Measurements from ENCODE around the gene HMGB4.

Gene HMGB4, protein sequence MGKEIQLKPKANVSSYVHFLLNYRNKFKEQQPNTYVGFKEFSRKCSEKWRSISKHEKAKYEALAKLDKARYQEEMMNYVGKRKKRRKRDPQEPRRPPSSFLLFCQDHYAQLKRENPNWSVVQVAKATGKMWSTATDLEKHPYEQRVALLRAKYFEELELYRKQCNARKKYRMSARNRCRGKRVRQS

DNA sequence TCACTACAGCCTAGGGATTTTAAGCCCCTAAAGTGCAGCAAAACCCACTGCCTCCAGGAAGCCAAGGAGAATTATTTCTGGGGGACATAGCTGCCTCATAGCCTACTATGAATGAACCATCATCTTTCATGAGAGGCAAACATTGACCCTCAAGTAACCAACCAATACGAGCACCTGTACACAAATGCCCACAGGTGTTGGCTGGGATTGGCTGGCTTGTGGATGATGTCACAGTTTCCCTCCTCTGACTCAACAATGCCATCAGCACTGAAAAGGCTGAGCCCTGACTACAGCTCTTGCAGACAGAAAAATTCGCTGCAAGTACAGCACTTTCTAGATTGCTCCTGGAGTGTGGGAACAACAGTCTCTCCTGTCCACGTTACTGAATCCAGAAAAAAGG lies at the start of gene HMGB4:
Gene HMGB4 (plus strand): TSS at position 301 of the 400 bp plus-strand sequence. CDS start 113 bp downstream, outside the sequence.
- DNase-seq (ENCODE audit: low read depth in 4 of 4, low spot score in 1 of 4), result no peak

DNA sequence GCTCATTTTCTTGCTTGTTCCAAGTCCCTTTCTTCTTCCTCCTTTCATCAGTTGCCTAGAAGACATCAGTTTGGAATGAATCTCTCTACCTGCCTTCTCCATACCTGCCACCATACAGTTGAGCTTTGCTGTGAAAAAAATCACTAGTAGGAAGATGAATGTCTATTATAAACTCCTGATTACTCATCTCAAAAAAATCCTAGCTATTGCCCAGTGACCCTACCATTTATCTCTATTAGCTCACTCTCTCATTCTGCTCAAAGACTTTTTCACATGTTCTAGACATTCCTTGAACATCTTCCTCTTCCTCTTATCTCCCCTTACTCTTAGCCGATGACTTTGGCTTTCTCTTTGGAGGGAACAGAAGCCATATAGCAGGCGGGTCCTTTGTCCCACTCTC lies 49.7 kb upstream of the HMGB4 start:
- DNase-seq (ENCODE audit: low read depth in 4 of 4, low spot score in 1 of 4), result no peak

DNA sequence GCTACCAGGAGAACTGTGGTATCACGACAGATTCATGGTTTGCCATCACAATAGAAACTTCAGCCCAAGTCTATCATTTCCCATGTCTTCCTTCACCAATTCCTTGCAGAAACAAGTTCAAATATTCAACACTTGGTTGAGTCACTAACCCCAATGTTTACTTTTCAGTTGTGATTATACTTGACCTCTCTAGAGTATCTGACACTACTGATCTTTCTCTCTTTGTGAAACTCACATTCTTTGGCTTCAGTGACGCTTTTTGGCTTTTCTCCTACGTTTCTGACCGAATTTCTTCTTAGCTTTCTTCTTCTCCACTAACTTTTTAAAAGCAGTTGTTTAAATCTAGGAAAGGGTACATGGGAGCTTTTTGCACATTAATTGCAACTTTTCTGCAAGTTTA lies 48.8 kb upstream of the HMGB4 start:
- DNase-seq (ENCODE audit: low read depth in 4 of 4, low spot score in 1 of 4), result no peak

DNA sequence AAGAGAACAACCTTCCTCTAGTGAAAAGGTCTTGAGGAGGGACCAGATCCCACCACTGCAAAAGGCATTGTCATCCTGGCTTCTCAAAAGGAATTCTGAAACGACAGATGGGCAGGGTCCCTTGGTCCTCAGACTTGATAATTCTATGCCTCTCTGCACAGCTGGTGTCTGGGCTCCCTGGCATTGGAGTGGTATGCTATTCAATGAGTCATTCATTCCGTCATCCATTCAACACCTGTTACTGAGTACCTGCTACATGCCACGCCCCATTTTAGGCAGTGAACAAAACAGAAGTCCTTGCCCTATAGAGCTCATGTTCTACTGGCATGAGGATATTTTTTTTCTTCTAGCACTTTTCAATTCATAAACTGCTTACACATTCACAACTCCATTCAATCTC lies 45.8 kb upstream of the HMGB4 start:
- DNase-seq (ENCODE audit: low read depth in 4 of 4, low spot score in 1 of 4), result no peak

DNA sequence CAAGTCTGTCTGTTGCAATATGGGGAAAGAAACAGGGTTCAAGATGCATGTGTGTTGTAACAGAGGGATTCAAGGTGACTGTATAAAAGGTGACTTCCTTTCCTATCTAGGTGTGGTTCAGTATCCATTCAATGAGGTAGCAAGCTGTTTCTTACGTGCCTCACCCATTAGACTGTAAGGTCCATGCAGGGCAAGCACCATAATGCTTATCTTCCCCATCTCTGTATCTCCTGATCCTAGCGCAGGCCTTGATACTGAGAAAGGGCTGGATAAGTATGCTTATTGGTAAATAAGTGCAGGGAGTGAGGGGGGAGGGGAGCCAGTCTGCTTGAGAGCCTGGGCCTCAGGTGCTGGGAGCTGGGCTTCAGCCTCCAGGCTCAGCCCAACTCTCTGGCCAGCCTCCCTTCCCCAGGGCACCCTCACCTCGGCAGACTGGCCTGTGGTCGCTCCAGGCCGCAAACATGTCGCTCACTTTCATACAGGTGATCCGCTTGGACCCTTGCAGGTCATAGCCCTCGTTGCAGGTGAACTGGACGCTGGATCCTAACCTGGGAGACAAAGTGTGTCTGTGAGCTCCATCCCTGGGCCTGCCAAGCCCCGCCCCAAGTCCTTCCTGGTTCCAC lies 44.5 kb upstream of the HMGB4 start:
- DNase-seq (ENCODE audit: low read depth in 4 of 4, low spot score in 1 of 4), result no peak

DNA sequence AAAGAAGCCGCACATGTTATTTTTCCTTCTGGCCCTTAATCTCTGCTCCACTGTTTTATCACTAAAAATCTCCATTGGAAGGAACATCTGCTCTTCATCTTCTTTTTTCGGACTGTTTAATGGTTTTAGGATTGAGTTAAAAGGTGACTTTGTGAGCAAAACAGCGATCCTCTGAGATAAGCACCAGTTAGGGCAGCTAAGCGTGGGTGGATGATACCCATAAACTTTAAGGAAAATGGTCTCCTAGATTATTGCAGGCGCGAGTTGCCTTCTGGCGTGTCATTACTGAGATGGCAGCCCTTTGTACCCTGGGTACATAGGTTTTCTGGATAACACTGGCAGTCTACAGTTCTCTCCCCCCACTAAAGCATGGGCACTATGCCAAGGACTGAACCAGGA lies 44.0 kb upstream of the HMGB4 start:
- DNase-seq (ENCODE audit: low read depth in 4 of 4, low spot score in 1 of 4), result no peak

DNA sequence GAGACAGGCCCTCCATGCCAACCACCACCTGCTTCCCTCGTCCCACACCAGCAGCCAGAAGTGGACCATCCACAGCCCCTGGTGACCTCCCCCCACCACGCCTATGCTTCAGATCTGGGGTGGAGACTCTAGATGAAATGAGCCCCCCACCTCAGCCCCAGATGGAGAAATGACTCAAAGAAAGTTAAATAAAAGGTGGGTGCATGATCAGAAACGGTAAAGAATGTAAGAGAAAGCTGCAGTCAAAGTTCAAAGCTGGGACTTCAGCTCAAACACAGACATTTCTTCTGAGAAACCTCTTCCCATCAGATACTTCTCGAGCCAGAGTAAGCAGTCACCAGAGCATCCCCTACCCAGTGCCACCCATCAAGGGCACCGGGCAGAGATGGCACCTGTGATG lies 43.1 kb upstream of the HMGB4 start:
- no peak for DNase-seq (ENCODE audit: low read depth in 4 of 4, low spot score in 1 of 4)

DNA sequence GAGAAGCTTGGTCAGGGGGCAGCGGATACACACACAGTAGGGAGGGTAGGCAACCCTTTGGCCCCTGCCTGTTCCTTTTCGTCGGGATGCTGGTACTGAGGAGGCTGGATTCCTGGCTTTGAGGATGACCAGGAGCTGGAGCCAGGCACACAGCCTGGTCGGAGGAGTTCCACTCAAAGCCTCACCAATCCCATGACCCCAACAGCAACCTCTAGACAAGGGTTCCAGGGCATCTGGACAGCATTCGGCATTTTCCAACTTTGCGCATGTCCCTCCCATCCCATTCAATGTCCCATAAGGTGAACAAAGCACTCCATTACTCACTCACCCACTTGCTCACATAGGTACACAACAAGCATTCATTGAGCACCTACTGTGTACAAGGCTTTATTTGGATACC lies 42.6 kb upstream of the HMGB4 start:
- DNase-seq (ENCODE audit: low read depth in 4 of 4, low spot score in 1 of 4), result no peak

DNA sequence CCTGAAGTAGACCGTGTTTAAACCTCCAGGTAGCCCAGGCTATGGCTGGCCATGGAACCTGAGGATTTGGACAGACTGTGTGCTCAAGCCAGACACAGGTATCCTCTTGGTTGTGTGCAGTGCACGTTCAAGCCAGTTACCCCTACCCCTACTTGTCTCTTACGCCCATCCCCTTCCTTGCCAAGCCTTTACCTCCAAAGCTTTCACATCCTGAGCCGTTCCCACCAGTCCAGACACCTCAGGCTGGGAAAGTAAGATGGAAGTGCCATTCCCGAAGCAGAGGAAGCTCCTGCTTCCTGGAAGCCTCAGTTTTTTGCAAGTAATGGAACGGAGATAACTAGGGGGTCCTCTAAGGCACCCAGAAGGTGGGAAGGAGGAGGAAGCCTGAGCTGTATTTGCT lies 41.5 kb upstream of the HMGB4 start:
- no peak for DNase-seq (ENCODE audit: low read depth in 4 of 4, low spot score in 1 of 4)

DNA sequence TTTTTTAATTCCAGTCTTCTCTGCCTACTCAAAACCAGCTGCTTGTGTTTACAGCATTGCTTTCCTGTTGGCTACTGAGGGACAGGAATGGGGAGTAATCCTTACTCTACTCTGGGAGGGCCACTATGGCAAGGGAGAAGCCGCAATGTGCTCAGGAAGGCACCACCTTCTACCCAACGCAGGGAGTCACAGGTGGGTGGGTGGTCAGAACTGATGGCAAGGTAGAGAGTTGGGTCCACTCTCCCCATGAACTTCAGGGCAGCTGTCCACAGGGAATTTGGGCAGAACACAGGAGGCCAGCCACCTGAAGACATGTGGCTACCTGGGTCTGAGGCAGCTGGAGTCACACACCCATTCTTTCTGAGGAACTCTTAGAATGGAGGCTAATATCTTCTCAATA lies 40.5 kb upstream of the HMGB4 start:
- DNase-seq (ENCODE audit: low read depth in 4 of 4, low spot score in 1 of 4), result no peak

DNA sequence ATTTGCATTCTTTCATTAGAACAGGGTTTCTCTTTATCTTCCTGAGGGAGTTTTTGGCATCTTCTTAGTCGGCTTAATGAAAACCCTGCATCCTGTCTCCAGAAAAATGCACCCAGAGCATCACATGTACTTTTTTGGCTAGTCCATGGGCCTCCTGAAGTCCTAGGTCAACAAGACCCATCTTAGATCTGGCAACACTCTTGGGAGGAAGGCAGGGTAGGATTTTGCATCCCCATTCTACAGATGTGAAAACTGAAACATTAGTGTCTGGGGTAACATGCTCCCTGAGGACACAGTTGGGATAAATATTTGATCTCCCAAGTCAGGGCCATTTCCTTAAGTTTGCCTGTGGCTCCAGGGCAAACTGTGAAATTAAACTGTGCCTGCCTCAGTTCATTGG lies 40.0 kb upstream of the HMGB4 start:
- no peak for DNase-seq (ENCODE audit: low read depth in 4 of 4, low spot score in 1 of 4)

DNA sequence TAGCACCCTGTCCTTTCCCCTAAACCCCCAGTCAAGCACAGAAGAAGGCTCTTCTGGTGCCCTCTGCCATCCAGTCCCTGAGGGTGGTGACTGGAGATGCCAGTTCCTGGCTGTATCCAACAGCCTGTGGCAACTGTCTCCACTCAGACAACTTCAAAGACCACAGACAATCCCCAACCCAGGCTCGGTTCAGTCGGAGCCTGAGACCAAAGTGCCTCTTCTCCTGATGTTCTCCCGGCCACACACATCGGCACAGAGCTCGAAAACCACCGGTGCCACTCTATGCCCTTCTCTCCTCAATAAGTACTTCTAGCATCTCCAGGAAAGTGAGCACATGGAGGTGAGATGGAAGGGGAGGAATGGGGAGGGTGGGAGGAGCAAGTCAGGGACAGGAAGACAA lies 39.6 kb upstream of the HMGB4 start:
- DNase-seq (ENCODE audit: low read depth in 4 of 4, low spot score in 1 of 4), result no peak

DNA sequence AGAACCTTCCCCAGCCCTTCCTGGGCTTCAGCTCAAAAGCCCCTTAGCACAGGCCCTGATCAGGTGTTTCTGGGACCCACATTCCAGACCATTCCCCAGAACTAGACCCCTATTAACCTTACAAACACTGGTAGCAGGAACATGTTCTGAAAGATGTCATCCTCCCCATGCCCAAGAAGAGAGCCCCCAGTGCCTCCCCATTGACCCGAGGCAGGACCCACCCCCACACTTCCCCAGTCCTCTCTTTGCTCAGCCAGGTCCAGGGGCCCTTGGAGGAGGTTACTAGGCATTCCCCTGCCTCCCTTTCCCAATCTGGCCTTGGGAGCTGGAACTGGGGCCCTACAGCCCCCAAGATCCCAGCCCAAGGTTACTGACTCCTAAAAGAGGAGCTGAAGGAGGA lies 38.9 kb upstream of the HMGB4 start:
- no peak for DNase-seq (ENCODE audit: low read depth in 4 of 4, low spot score in 1 of 4)

DNA sequence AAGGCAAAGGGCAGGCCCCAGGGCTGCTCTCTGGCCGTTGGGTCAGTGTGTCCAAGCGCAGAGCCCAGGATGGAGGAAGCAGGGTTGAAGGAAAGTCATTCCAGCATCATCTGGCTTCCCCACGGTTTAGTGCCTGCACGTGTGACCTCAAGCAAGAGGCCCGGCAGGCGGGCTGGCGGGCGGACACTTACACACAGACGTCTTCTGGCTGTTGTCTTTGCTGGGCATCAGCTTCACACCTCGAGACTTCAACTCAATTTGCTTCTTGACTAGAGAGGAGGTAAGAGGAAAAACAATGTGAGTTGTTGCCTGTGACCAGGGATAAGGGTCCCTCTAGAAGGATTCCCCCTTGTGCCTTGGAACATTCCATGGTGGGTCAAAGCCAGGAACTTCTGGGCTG lies 38.4 kb upstream of the HMGB4 start:
- no peak for DNase-seq (ENCODE audit: low read depth in 4 of 4, low spot score in 1 of 4)

DNA sequence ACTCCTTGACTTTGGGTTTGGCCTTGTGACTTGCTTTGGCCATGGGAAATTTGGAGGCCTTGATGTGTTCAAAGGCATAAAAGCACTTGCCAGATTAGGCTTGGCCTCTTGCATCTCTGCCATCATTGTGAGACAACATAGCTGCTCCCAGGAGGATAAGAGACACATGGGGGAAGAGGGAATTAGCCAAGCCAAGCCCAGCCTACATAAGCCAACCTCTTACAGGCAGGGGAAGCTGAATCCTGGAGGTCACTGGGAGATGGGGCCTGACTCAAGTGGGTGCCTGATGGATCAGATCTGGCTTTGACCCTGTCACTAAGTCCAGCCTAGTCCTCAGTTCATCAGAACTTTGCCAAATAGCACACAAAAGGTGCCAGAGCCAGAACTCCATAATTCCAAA lies 37.6 kb upstream of the HMGB4 start:
- no peak for DNase-seq (ENCODE audit: low read depth in 4 of 4, low spot score in 1 of 4)

DNA sequence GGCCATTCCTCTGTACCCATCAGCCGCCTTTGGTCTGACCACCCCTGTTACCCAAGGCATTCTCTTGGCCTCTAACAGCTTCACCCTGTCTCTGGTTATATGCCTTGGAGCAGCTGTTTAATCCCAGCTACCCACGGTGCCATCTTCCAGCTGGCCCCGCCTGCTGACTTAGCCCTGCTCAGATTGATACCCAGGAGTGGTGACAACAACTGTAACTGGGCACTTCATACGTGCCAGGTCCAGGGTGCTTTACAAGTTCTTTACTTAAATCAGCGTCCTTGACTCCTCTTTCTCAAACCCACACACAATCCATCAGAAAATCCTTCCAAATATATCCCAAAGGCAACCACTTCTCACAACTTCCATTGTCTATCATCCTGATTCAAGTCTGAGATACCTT lies 37.2 kb upstream of the HMGB4 start:
- no peak for DNase-seq (ENCODE audit: low read depth in 4 of 4, low spot score in 1 of 4)

DNA sequence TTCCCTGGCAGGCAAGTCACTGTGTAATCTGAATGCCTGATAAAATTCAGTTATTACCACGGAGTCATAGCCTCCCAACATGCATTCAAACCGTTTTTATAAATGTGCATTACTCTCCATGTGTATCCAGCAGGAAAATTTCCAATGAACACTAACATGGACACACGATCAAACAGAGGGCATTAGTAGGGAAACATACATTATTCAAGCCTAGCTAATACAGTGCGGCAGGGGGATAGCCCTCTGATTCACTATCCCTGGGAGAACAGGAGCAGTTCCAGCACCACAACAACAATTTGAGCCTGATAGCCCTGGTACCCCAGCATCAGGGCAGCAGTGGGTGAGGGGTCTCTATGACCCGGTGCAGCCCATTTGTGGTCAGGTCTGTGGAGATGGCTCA lies 35.8 kb upstream of the HMGB4 start:
- DNase-seq (ENCODE audit: low read depth in 4 of 4, low spot score in 1 of 4), result no peak

DNA sequence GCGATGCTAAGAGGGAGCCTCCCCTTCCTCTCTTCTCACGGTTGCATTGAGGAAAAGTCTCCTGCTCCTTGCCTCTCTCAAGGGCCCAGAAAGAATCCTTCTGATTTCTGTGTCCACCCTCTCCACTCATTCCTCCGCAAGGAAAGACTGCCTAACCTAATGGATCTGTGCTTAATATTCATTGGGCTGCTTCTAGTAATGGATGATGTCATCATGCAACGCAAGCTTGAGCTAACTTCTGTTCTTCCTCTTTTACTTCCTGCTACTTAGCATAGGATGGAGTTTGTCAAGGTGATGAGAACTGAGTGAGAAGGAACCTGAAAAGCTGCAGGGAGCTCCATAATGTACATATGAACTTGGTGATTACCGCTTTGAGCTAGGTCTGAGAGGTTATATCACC lies 35.2 kb upstream of the HMGB4 start:
- DNase-seq (ENCODE audit: low read depth in 4 of 4, low spot score in 1 of 4), result no peak

DNA sequence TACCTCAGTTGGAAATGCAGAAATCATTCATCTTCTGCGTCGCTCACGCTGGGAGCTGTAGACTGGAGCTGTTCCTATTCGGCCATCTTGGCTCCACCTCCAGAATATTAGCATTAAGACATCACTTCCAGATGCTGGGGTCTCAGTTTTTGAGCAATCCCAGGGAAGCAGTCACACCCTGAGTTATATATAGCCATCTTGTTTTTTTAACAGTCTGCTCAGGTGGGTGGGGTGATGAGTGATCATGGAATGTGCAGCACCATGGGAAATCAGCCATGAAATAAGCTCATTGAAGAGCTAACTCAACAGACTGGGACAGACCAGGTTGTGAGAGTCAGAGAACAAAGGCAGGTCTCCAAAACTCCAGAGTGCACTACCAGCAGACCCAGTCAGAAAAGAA lies 27.0 kb upstream of the HMGB4 start:
- DNase-seq (ENCODE audit: low read depth in 4 of 4, low spot score in 1 of 4), result no peak

DNA sequence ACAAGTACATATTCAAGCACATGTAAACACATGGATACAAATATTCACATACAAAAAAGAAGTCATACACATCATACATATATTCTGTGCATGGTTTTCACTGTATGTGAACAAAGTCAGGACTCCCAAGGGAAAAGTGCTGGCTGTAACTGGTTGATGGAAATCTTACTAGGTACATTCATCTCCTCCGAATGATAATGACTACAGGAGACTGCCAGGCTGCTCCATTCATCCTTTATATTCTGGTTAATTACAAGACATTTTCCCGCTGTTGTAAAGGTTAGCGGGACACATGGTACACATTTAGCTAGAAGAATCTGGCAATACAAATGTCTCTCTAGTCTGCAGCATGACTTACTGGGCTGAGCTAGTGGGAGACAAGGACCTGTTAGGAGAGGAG lies 26.2 kb upstream of the HMGB4 start:
- no peak for DNase-seq (ENCODE audit: low read depth in 4 of 4, low spot score in 1 of 4)

DNA sequence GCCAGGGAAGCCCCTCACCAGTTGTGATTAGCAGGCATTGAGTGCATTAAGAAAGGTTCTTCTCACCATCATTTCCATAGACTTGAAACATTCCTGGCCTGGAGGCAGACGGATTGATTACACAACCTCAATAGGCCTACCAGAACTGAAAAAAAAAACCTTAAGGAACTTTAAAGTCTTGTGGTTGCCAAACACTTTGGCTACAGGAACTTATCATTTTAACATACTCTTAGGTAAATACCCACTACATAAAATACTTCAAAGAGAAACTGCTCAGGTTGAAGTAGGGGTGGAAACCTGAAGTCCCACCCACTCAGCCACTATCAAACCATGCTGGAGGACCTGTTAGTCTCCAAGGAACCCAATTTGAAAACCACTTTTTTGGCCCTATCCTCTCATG lies 22.4 kb upstream of the HMGB4 start:
- no peak for DNase-seq (ENCODE audit: low read depth in 4 of 4, low spot score in 1 of 4)

DNA sequence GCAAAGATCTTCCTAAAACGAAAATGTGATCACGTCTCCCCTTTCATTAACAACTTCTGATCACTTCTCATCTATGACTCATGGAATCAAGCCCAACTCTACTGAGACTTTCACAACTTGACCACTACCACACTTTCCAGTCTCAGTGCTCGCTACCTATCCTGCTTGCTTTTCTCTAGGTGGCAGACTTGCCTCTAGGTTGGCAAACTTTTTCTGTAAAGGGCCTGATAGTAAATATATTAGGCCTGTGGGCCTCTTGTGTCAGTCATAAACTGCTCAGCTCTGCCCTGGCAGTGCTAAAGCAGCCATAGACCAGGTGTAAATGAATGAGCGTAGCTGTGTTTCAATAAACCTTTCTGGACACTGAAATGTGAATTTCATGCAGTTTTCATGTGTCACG lies 21.5 kb upstream of the HMGB4 start:
- DNase-seq (ENCODE audit: low read depth in 4 of 4, low spot score in 1 of 4), result no peak

DNA sequence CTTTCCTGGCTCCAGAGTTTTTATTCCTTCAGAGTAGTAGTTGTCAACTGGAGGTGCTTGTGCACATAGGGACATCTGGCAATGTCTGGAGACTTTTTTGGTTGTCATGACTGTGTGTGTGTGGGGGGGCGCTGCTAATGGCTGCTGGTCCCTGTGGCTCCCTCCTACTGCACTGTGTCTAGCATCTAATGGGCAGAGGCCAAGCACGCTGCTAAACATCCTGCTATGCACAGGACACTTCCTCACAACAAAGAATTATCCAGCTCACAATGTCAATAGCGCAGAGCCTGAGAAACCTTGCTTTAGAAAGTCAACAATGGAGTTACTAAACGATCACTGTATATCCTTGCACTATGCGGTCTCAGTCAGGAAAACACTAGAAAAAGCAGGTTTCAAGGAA lies 19.7 kb upstream of the HMGB4 start:
- no peak for DNase-seq (ENCODE audit: low read depth in 4 of 4, low spot score in 1 of 4)

DNA sequence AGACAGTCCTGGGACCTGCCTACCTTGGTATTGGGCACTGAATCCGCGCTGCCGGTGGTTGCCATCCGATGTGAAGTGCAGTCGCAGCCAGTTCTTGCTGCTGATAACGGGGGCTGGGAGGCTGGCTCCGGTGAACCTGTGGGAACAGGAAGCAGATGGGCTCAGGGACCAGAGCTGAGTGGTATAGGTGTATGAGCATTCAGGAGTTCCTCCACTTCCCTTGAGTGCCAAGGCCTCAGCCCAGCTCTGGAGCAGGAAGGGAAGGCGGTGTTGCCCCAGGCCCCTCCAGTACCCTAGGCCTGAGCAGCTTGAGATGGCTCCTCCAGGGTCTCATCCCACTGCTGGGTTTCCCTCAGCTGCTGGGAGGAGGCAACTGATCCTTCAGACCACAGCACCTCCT lies 17.0 kb upstream of the HMGB4 start:
- DNase-seq (ENCODE audit: low read depth in 4 of 4, low spot score in 1 of 4), result no peak
